CD4-positive, alpha-beta T cell treated with Interleukin-6 at 100 ng/mL for 8 hours (primary cell): ENCODE results near the gene MSI2.

Source experiments
- DNase-seq: peaks from one replicate; pipeline ENCODE4 v3.0.0-alpha.2; 2020; ENCODE audit warnings: mixed read lengths, low spot score

MSI2 gene

DNA sequence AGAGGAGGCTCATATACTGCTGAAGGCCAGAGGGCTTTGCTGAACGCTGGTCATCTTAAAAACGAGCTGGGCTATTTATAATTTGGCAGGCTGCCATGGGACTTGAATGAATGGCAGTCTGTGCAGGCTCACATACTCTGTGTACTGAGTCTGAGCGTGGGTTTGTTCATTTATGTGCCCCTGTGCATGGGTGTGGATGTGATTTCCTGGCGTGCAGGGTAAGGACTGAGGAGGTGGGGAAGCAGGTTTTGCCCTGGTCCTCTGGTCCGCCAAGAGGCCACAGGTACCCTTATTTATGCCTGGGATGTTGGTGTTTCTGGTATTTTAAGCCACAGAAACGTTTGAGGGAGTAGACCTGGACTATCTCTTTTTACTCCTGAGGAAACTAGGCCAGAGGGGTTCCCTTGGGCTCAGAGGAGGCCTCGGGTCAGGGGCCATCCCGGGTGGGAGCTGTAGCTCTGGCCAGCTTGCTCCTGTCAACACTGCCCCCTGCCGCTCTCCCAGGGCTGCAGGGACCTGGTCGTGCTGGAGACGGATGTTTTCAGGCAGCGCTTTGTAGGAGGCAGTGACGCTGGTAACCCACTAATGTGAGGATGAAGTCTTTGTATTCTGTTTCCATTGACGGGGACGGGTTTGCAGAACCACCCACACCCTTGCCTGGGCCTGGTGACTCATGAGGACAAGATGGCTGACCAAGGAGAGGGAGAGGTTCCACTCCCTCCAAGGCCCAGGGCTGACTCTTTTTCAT is 184.4 kb downstream of the MSI2 start:
- DNase-seq = peak; percentile 53

DNA sequence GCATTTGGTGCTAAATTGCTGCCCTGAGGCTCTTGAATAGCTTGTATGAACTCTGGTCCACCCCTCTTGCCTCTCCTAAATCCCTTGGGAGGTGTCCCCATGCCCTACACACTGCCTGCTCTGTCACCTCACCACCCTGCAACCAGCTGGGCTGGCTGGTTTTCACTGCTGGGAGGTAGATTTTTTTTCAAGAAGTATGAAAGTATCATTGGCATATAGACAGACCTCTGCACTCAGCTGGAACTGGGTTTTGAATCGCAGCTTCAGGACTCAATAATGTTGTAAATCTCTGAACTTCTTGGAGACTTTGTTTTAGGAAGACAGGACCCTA is 184.9 kb downstream of the MSI2 start:
- DNase-seq = no peak

DNA sequence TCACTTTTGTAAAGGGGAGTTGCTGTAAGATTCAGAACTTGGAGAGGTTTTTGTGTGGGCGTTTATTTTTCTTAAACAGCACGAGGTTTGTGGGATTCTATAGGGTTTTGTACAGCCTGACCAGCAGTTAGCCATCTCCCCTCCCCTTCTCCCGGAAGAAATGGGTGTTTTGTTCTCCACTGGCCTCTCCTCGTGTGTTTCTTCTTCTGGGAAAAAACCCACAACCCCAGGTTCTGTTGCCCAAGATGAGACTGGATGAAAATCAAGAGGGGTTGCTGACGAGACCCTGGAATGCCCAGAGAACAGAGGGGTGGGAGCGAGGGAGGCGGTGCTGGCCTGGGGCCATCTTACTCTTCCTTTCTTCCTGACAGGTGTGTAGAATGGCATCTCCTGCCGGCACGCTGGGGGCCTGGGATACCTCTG is 186.1 kb downstream of the MSI2 start:
- no peak for DNase-seq

DNA sequence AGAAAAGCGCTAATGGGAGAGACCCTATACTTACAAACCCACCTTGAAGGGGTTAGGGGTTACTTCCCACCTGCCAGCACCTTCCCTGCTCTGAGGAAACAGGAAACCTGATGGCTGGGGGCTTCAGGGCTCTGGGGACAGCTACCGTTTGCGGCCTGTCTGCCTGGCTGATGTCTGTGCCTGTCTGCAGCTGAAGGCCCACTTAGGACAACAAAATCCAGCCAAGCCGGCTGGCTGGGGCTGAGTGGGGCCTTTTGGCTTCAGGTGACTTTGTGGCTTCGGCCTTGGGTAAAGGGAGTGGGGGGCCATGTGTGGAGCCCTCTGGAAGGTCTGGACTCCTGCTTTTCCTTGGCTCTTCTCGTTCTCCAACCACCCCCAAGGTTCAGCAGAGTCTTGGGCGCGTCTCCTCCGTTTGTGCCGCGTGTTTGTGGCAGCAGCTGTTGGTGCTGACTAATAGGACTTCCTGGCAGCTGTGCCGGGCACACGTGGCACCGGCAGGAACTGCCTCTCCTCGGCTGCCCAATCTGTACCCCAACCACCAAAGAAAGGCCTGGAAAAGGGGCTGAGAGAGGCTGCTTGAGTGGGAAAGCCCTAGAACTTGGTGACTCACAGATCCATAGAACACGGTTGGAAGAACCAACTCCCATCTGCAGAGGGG is 186.7 kb downstream of the MSI2 start:
- peak; percentile 61 for DNase-seq

DNA sequence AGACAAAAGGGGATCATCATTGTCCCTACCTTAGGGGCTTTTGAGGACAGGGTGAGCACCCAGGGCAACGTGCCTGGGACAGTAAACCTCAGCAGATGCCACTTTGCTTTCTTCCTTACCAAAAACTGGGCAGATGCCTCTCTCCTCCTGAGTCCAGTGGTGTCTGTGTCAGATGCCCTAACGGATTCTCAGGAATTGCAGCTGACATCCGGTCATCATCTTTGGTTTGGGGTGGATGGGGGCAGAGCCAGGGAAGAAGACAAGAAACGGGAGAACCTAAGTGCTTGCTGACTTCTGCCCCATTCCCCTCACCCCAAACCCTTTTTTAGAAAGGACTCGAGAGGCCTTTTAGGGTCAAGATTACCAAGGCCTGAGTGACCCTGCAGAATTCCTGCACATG is 187.5 kb downstream of the MSI2 start:
- DNase-seq = no peak

DNA sequence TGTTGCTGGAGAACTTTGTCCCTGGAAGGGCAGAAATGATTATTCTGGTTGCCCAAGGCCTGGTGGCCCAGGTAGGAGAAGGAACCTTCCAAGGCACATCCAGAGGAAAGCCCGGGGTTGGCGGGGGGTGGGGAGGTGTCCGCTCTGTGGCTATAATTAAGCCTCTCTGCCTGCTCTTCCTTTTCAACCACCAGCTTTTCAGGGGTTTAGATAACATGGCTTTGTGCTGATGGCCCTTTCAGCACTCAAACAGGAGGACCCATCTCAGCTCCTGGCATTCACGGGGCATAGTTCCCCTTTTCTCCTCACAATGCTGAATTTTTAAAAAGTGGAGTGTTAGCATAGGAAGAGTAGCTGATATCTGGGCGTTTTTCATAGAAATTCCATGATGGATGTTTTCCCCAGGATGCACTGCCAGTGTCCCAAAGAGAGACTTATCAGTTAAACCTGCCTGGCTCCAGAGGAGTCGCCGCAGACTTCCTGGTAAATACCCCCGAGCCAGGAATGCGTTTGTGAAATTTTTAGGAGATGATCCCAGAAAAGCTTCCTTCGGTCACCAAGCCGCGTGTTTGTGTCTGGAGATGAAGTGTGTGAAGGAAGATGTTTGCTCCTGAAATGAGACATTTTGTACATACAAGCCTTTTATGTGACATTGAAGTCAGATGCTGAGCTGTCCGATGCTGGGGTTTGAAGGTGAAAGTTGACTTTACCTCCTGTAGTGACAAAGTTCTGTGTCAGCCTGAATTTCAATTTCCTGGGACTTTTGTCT is 188.5 kb downstream of the MSI2 start:
- DNase-seq = no peak

DNA sequence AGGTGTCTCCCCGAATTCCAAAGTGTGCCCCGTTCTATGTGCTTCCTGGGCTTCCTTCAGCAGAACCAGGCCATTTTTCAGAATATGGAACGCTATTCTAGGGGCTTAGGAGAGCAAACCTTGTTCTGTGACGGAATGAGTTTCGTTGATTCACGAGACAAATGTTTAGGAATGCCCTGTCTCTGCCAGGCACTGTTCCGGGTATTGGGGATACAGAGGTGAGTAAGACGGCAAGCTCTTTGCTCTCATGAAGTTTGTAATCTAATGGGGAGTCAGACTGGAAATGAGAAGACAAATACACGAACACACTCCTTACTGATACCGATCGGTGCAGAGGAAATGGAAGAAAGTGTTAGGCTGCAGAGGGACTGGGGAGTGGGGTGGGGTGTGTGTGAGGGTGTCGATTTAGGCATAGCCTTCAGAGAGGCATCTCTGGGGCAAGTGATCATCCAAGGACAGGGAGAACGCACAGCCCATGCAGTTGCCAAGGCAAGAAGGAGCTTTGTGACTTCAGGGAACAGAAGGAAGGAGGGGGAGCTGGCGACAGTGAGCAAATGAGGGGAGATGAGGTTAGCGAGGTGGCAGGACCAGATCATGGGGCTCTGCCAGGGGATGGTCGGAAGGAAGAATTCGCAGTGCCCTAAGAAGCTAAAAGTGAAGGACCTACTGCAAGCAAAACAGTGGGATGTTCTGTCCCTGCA is 189.6 kb downstream of the MSI2 start:
- DNase-seq = no peak

DNA sequence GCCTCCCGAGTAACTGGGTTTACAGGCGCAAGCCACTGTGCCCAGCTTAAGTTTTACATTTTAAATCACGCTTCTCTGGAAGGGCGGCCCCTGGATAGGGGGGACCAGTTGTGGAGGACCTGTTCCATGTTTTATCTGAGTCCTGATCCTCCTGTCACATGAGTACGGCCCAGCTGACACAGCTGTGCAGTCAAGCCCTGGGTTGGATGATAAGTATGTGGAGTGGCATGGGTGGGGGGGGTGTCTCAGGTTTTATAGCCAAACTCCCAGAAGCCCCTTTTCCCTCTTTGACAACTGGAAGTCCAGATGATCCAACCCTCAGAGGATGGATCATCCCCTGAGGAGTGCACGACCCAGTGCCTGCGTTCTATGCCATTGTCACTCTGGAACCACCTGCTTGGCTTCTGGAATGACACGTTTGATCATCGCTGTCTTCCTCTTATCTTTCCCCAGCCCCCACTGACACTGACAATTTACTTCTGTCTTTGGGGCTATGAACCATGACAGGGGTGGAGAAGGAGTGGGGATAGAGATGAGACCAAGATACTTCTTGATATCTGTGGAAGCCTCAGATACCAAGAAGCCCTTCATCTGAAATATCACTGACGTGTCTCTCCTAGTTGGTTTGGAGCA is 191.2 kb downstream of the MSI2 start:
- no peak for DNase-seq

DNA sequence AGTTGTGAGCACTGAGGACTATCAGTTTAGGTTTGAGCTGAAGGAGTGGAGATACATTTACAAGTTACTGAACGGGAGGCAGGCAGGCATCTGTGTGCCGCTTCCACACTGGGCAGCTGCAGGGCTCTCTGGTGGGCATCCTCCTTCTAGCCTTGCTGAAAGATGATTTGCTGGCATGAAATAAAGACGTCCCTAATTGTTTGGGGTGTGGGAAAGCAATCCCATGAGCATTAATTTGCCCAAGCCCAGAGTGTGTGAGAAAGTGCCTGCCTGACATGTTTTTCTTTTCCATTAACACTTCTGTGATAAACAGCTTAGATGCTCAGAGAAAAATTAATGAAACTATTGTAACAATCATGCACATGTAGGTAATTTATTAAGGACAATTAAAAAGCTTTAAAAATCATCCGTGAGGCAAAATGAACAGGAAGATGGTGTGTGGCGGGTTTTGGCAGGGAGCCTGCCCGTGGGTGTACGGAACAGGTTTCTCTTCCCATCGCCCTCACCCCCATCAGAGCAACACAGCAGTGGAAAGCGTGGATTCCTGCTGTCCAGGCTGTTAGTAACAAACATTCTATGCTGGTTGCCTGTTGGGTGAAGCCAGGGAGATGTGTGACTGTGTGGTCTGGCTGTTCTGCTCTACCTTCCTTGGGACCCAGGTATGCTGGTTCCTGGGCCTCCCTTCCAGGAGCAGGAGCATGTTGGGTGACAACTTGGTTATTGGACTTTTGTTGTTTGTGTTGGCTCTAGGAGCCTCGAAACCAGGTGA is 191.9 kb downstream of the MSI2 start:
- DNase-seq = no peak

DNA sequence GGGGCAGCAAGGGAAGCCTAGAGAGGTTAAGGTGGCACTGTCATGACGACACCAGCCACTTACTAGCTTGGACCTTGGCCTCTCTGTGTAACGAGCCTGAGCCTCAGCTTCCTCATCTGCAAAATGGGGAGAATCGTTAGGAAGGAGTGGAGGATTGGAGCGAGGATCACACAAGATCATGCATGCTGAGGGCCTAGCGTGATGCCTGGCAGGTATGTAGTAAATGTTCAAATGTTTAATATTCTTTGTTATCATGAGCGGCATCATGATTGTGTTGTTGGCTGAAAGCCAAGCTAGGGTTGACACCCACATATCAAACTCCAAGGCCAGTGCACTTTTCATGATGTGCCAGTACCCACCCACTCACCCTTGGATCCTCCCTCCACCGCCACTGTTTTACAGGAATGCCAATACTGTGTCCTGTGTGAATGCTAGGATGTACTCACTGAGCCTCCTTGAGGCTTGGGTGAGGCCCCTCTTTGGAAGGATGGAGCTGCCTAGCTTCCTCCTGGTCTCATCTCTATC is 192.5 kb downstream of the MSI2 start:
- DNase-seq = no peak

DNA sequence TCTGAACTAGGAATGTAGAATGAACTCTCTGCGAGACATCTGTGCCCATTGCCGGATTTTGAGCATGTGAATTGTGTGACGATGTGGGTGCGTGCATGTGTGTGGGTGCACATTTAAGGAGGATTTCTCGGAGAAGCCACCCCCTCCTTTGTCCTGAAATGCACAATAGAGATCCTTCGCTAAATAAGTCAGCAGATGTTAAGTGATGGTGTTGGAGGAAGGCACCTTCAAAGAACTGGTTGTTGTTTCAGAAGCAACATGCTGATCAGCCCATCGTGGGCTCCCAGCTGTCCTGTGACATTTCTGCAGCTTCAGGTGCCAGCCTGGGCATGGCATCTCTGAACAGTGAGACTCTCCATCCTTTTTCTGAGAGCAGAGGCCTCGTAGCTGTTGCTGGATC is 194.9 kb downstream of the MSI2 start:
- DNase-seq = no peak

DNA sequence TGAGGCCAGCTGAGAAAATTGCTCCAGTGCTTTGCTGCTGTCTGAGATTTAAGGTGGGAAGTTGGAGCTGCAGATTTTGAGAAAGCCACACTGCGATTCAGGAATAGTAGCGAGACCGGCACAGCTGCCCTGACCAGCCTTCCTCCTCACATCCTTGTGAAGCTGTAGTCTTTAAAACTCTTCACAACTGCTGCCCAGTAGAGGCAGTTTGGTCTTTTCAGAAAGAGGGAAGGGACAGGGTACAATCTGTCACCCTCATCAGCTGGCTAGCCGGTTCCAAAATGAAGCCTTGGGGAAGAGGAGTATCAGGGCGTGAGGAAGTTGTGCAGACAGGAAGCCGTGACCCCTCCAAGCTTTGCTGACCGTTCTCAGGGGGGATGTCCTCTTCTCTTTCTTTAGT is 195.3 kb downstream of the MSI2 start:
- DNase-seq = no peak

DNA sequence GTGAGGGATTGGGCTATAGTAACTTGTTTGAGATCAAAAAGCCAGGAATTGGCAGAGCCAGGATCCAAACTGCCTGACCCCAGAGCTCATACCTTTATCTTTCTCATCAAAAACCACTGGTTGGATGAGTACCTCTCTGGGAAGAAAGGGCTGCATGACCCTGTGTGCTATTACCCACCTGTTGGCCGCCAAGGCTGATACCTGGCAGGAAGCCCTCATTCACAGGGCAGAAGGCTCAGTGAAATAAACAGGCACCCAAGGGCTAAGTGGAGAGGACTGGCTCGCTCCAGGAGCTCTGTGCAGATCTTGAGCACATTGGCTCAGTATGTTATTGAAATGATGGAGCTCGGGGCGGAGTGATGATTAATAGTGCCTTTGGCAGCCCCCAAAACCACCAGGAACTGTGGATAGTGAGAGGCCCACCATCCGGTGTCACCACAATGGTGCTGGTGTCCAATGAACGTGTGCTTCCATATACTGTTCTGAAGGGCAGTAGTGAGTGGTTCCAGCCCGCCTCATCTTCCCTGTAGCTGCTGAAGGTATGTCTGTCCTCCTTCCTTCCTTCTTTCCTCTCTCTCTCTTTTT is 197.6 kb downstream of the MSI2 start:
- no peak for DNase-seq

DNA sequence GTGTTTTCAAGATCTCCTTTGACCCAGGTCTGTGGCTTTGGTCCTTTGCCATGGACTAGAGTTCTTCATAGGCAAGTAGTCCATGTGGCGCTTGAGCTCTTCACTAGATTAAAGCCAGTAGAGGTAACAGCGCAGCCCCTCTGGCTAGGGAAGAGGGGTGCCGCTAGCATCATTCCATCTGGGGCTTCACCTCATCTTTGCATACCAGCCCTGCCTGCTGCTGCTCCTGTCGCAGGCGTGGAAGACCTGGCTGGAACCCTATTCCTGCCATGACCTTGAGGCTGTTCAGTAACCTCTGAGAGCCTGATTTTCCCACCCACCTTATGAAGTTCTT is 198.4 kb downstream of the MSI2 start:
- DNase-seq = no peak

DNA sequence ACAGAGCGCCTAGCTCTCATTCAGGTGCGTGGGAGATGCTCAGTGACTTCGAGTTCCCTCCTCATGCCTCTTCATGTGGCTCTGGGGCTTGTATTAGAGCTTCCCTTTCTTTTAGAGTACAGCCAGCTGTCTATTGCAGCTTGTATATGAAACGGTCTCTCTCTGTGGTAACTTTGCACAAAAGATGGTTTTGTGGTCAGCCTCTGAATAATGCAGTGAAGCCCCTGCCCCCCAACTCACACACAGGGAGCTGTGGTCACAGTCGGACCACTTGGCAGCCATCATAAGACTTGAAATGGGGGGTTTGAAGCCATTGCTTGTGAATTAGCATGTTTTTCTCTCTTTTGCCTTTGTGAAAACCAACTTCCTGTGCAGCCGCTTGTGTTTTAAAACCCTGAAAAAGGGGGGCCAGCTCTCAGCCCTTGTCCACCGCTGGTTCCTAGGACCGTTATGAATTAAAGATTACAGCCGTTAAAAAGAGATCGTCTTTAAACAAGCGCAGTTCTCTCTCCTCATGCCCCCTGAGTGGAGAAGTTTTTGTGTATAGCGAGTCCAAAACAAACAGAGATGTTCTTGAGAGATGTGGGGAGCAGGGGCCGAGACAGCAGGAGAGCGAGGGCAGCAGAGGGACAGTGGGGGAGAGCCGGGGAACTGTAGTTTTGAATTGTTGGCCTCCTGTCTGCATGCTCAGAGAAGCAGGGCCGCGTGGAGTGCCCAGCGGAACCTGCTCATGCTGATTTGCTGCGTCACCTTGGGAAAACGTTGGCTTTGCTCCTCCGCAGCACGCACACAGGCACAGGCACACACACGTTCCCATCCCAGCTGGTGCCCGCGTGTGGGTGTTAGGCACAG is 199.0 kb downstream of the MSI2 start:
- peak; percentile 15 for DNase-seq

DNA sequence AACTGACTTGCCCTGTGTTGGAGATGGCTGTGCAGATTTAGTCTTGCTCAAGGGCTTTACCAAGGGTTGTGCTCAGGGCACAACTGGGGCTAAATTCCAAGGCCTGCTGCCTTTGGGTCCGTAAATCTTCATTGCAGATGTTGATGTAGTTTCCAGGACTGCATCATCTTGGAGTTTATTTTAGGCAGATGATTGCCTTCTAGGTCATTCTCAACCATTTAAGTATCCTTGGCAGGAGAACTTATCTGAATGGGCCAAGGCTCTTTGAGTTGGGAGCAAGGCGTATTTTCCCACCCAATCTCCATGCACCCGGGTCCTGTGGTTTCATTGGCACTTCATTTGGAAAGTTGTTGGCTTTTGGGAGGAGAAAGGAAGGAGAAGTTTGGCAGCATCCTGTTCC is 200.3 kb downstream of the MSI2 start:
- no peak for DNase-seq

DNA sequence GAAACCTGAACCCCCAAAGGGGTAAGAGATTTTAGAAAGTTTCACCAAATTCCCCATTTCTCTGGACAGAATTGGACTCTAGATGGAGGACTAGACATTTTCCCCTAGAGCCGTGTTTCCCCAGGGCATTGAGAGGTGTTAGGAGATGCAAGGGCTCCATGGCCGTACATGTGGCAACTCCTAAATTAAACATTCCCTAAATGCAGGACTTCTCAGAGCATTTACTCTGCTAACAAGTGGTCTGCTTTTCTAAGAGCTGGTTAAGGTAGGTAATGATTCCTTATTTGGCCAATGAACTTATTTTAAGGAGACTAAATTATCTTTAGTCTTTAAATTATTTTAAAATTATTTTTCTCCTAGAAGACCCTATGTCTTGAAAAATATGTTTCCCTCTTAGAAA is 200.9 kb downstream of the MSI2 start:
- no peak for DNase-seq

DNA sequence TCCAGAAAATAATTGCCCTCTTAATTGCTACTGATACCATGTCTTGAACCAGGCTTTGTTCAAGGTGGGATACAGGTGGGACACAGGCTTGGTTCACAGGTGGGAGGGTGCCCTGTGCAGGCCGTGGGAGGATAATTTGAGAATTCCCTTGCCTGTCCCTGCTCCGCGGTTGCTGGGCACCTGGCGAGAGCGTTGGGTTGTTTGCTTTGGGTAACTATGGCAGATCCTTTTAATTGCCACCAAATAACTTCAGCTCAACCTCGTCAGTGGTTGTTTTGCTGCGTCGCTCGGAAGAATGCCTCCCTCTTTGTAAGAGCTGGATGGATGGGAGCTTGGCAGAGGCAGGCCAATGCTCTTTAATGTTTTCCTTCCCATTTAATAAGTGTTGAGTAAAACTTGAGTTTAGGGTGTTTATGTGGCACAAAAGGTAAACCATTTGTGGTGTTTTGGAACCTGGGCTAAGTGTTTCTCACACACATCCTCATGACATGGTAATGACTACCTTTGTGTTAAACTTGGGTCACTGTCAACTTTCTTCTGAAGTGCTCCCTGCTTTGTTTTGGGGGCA is 202.5 kb downstream of the MSI2 start:
- no peak for DNase-seq

DNA sequence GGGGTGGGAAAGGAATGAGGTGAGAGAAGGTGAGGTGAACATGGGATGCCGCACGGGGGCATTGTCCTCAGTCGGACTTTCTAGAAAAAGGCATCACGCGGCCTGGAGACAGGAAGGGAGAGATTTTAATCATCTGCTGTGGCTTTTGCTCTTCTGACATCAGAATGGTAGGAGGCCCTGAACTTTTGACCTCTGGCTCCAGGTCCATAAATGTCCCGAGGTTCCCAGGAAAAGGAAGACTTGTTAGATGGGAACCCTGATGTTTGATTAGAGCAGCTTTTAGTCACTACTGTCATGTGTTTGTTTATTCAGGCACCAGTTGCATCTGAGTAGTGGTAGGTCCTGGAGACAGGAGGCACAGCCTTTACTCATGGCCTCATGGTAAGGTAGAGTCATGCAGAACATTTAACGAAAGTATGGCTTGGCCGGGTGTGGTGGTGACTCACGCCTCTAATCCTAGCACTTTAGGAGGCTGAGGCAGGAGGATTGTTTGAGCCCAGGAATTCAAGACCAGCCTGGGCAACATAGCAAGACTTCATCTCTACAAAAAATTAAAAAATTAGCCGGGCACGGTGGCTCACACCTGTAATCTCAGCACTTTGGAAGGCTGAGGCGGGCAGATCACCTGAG is 203.1 kb downstream of the MSI2 start:
- DNase-seq = no peak
